ENCODE measurements around the gene NUP205. TPM values are rescaled to one million over a fixed set of nuclear protein-coding genes. Genes with fewer than 3 reads are reported as not detected.
A peak's percentile ranks its signal among the peaks of the same experiment; 100 is the strongest.

NUP205 gene
- total and polyA plus RNA-seq, 2 of the 13 experiments (the other 11 are each of a cell fraction or from before 2014, with no cell fraction given), result 46.2 to 87.2 TPM

DNA sequence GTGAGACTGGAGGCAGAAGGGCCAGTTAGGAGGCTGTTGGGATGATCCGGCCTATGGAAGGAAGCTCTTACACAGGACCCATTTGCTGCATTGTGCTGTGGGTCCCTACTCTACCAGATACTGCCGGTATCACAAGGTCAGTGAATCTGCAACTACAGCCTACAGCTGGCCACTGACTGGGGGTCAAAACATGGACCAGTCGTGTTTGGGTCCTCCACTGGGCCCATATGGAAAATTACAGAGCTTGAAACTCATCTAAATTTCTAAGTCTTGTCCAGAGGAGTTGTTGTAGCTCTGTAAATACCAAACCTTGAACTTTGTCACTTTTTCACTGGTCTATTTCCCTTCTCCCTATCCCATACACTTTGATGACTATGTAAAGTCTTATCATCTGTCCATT lies 5.6 kb upstream of the NUP205 start (continued):
- TF ChIP-seq ARHGAP35 (CRISPR knock-in tag; IDR thresholded peaks at IDR 0.05; ENCODE audit: borderline replicate concordance) (no peak), ZBTB20 (CRISPR knock-in tag; IDR thresholded peaks at IDR 0.05; ENCODE audit: borderline replicate concordance, low read depth) (no peak), DNMT1 (CRISPR knock-in tag; IDR thresholded peaks at IDR 0.05) (no peak)

DNA sequence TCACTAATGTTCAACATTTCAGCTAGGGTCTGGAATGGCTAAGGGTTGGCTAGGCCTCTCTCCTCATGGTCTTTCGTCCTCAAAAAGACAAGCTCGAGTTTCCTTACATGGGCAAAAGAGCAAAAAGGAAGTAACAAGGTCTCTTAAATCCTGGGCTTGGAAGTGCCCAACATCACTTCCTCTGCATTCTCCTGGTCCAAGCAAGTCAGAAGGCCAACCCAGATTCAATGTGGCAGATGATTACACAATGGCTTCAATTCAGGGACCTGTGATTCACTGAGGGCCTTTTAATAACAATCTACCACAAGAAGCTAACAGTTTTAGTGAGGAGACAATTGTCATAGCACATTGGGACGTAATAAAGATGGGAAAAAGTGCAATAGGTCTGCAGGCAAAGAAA lies 4.4 kb upstream of the NUP205 start:
- peaks cover 7% of the 10 kb centered on the region for H3K79me2 ChIP-seq (ENCODE audit: insufficient read depth, low read length)
- H3K4me1 ChIP-seq (ENCODE audit: insufficient read depth, low read length), result peaks cover 47% of the 10 kb centered on the region
- H3K4me3 ChIP-seq (replicated peaks in 1 of 3; ENCODE audit: insufficient read depth in 1 of 3, low read depth in 2 of 3, low read length in 3 of 3), result no peak overlapping the region
- H3K36me3 ChIP-seq (replicated peaks in 1 of 2; ENCODE audit: control insufficient read depth in 1 of 2, insufficient read depth in 2 of 2, low read length in 2 of 2), result no peaks in the 10 kb centered on the region
- ChIA-PET POLR2A (no interaction called here), CTCF (ENCODE audit: low intra/inter-chr PET ratio, low total read pairs) (no interaction called here)
- no peak for ATAC-seq
- in situ Hi-C loops (cut with HindIII; ENCODE audit: extremely low pct_ligation_motif_present, low pct_unique_long_range_greater_than_20kb), result loop anchor here (25.0 kb wide), 1 partner anchor 266 kb away; no protein-coding TSS in a partner anchor
- BruUV-seq (replicated peaks), result no TSS peak
- H4K20me1 ChIP-seq (ENCODE audit: insufficient read depth, low read length), result no peaks in the 10 kb centered on the region
- intact Hi-C loops (cut with micrococcal nuclease; ENCODE audit: unreplicated experiment), result no loop called here
- no peak for DNase-seq (ENCODE audit: low spot score)
- H2AFZ ChIP-seq (ENCODE audit: low read length), result no peak overlapping the region
- WGBS (ENCODE audit: low lambda C conversion rate), result 86% methylated on average over 3 of the region's 3 CpGs
- H3K9ac ChIP-seq (ENCODE audit: insufficient read depth, low read depth, low read length), result no peak overlapping the region
- no peaks in the 10 kb centered on the region; a peak in 1 of 5 replicates for H3K27me3 ChIP-seq (ENCODE audit: control insufficient read depth in 1 of 2, insufficient read depth in 2 of 2, low read length in 2 of 2)
- H3K9me3 ChIP-seq (ENCODE audit: low read length), result no peaks in the 10 kb centered on the region
- H3K4me2 ChIP-seq (ENCODE audit: low read depth, low read length), result 0 out of 2 replicates have a peak overlapping the region, but pooled peaks have one; percentile 47
- 0 out of 2 replicates have a peak, but pooled peaks have one; percentile 2 for TF ChIP-seq CEBPB (IDR thresholded peaks at IDR 0.05; ENCODE audit: borderline replicate concordance, low read depth, low read length)
- TF ChIP-seq, protein P1, sequence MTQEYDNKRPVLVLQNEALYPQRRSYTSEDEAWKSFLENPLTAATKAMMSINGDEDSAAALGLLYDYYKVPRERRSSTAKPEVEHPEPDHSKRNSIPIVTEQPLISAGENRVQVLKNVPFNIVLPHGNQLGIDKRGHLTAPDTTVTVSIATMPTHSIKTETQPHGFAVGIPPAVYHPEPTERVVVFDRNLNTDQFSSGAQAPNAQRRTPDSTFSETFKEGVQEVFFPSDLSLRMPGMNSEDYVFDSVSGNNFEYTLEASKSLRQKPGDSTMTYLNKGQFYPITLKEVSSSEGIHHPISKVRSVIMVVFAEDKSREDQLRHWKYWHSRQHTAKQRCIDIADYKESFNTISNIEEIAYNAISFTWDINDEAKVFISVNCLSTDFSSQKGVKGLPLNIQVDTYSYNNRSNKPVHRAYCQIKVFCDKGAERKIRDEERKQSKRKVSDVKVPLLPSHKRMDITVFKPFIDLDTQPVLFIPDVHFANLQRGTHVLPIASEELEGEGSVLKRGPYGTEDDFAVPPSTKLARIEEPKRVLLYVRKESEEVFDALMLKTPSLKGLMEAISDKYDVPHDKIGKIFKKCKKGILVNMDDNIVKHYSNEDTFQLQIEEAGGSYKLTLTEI (CRISPR knock-in tag; conservative IDR thresholded peaks at IDR 0.05), result no peak
- no peak overlapping the region for H3K27ac ChIP-seq (ENCODE audit: extremely low read length, insufficient read depth, low read length)
- FAIRE-seq, result no peak

Data from HepG2 (cell line).